Astrocyte (in vitro differentiated cells and primary cell): Measurements from ENCODE around the gene AK9. TPM values are rescaled to one million over a fixed set of nuclear protein-coding genes. Genes with fewer than 3 reads are reported as not detected.

ENCODE experiments used
- DNase-seq: peaks from one replicate; pipeline ENCODE4 v3.0.0-alpha.2; 2010; ENCODE audit warnings: low read depth
- FAIRE-seq: peaks from 2 replicates; lab custom pipeline; 2011; peaks lifted over from hg19 to GRCh38; lab: Jason Lieb, UNC
- H2AFZ ChIP-seq: 2 replicates; pipeline ENCODE4 v1.6.0; 2012; ENCODE audit warnings: low read depth, low read length, inconsistent platforms
- H3K27ac ChIP-seq: 2 replicates; pipeline ENCODE4 v1.5.1; 2011; ENCODE audit warnings: low read depth, low read length, inconsistent platforms
- H3K27me3 ChIP-seq: 2 replicates; pipeline ENCODE4 v1.6.0; 2011; ENCODE audit warnings: low read length, inconsistent platforms; ENCODE audit not compliant: insufficient read depth
- H3K36me3 ChIP-seq: 2 replicates; pipeline ENCODE4 v1.5.1; 2011; ENCODE audit warnings: low read length, inconsistent platforms; ENCODE audit not compliant: insufficient read depth
- H3K4me1 ChIP-seq: 2 replicates; pipeline ENCODE4 v1.5.1; 2011; ENCODE audit warnings: low read length, inconsistent platforms; ENCODE audit not compliant: insufficient read depth
- H3K4me2 ChIP-seq: 2 replicates; pipeline ENCODE4 v1.6.0; 2012; ENCODE audit warnings: low read length, inconsistent platforms
- H3K4me3 ChIP-seq: 2 replicates; pipeline ENCODE4 v1.5.1; 2011; ENCODE audit warnings: low read depth, mild to moderate bottlenecking, low read length, inconsistent platforms; ENCODE audit not compliant: insufficient read depth
- H3K79me2 ChIP-seq: 2 replicates; pipeline ENCODE4 v1.6.0; 2012; ENCODE audit warnings: mild to moderate bottlenecking, low read length, inconsistent platforms; ENCODE audit not compliant: insufficient read depth
- H3K9ac ChIP-seq: 2 replicates; pipeline ENCODE4 v1.6.0; 2012; ENCODE audit warnings: mild to moderate bottlenecking, low read length, inconsistent platforms
- H3K9me3 ChIP-seq: 2 replicates; pipeline ENCODE4 v1.5.1; 2012; ENCODE audit warnings: low read depth, mild to moderate bottlenecking, low read length, inconsistent platforms; ENCODE audit not compliant: insufficient read depth
- H4K20me1 ChIP-seq: 2 replicates; pipeline ENCODE4 v1.6.0; 2012; ENCODE audit warnings: low read length, inconsistent platforms; ENCODE audit not compliant: insufficient read depth
- H3K27ac Mint-ChIP-seq: one replicate; pipeline ENCODE4 v1.8.0; 2021; ENCODE audit warnings: mild to moderate bottlenecking, mixed read lengths; ENCODE audit not compliant: unreplicated experiment
- H3K27me3 Mint-ChIP-seq: one replicate; pipeline ENCODE4 v1.8.0; 2021; ENCODE audit warnings: low read depth, mixed read lengths; ENCODE audit not compliant: unreplicated experiment
- H3K36me3 Mint-ChIP-seq: one replicate; pipeline ENCODE4 v1.8.0; 2021; ENCODE audit warnings: low read depth, mixed read lengths; ENCODE audit not compliant: unreplicated experiment
- H3K4me1 Mint-ChIP-seq: one replicate; pipeline ENCODE4 v1.8.0; 2021; ENCODE audit warnings: low read depth, mixed read lengths; ENCODE audit not compliant: unreplicated experiment
- H3K4me3 Mint-ChIP-seq: one replicate; pipeline ENCODE4 v1.8.0; 2021; ENCODE audit warnings: mild to moderate bottlenecking, moderate library complexity, mixed read lengths; ENCODE audit not compliant: unreplicated experiment
- H3K9me3 Mint-ChIP-seq: one replicate; pipeline ENCODE4 v1.8.0; 2021; ENCODE audit warnings: mild to moderate bottlenecking, mixed read lengths; ENCODE audit not compliant: unreplicated experiment
- EZH2 ChIP-seq: IDR thresholded peaks from 2 replicates; pipeline ENCODE4 v1.6.1; 2012; ENCODE audit warnings: mild to moderate bottlenecking, low read length, inconsistent platforms; ENCODE audit not compliant: insufficient read depth
- total RNA-seq: library from RNA; stranded (reverse); gene quantifications from 2 replicates; pipeline ENCODE4 v1.2.1, GENCODE V29; 2021
- TF ChIP-seq, protein P1 (sequence below): IDR thresholded peaks from 2 replicates; pipeline ENCODE4 v1.5.1; 2011; ENCODE audit warnings: low read depth, mild to moderate bottlenecking, inconsistent platforms, low read length, moderate library complexity; ENCODE audit not compliant: insufficient read depth

AK9 gene
- total RNA-seq, 1 donor from 2014 or later, result 3.4 TPM

DNA sequence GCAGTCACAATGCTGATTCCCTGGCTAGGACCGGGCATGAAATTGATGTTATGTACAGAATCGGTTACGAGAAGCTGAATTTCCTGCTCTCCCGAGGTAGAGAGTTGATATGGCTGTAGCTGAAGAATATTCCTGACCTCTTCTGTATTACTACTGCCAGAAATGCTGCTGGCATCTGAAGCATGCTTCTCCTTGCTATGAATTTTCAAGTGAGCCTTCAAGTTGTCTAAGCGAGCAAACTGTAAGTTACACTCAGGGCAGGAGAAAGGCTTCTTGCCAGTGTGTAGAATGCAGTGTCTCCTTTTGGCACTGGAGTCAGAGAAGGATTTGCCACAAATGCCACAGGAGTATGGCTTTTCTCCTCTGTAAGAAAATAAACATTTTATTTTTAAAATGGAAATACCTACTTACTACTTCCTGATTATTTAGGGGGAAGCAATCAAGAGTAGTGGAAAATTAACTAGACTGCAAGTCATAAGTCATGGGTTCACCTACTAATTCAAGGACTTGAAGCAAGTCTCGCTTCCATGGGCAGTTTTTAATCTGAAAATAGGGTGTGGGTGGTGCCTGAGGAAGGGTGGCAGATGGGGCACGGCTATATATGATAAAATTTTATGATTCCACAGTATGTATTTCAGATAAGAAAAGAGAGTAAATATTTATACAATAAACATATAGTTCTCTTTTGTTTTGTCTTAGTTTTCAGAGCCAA is 224.6 kb downstream of the AK9 start:
- Mint-ChIP-seq H3K4me1 (no peaks in the 10 kb centered on the region), H3K27ac (no peak overlapping the region), H3K36me3 (peaks cover 18% of the 10 kb centered on the region), H3K4me3 (no peak overlapping the region), H3K27me3 (no peaks in the 10 kb centered on the region), H3K9me3 (no peaks in the 10 kb centered on the region)
- Histone ChIP-seq H3K36me3 (peaks cover 27% of the 10 kb centered on the region), H3K9me3 (no peaks in the 10 kb centered on the region), H3K9ac (no peak overlapping the region), H3K27ac (no peak overlapping the region), H4K20me1 (peaks cover 16% of the 10 kb centered on the region), H3K4me2 (no peak overlapping the region), H2AFZ (no peak overlapping the region), H3K4me1 (peaks cover 3% of the 10 kb centered on the region), H3K27me3 (no peaks in the 10 kb centered on the region), H3K4me3 (no peak overlapping the region), H3K79me2 (no peaks in the 10 kb centered on the region)
- DNase-seq (no peak), FAIRE-seq (no peak)
- TF ChIP-seq, protein P1, sequence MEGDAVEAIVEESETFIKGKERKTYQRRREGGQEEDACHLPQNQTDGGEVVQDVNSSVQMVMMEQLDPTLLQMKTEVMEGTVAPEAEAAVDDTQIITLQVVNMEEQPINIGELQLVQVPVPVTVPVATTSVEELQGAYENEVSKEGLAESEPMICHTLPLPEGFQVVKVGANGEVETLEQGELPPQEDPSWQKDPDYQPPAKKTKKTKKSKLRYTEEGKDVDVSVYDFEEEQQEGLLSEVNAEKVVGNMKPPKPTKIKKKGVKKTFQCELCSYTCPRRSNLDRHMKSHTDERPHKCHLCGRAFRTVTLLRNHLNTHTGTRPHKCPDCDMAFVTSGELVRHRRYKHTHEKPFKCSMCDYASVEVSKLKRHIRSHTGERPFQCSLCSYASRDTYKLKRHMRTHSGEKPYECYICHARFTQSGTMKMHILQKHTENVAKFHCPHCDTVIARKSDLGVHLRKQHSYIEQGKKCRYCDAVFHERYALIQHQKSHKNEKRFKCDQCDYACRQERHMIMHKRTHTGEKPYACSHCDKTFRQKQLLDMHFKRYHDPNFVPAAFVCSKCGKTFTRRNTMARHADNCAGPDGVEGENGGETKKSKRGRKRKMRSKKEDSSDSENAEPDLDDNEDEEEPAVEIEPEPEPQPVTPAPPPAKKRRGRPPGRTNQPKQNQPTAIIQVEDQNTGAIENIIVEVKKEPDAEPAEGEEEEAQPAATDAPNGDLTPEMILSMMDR, result no peak
- no peak for TF ChIP-seq EZH2

DNA sequence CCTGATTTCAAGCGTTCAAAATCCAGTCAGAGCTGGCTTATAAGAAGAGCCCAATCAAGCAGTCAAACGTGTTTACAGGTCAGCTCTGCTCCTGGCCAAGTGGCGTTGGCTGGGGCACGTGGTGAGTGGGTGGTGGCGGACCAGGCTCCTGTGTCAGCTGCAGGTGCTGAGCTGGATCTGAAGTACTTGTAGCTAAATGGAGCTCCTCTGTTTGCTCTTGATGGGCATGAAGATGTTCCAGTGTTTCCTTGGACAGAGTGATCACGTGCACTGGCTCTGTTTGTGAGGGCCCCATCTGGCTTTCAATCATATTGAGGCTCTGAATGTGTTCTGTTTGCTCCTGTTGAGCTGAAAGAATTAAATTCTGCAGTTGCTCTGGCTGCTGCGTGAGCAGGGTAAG is 225.2 kb downstream of the AK9 start:
- Histone ChIP-seq H4K20me1 (peaks cover 16% of the 10 kb centered on the region), H3K27ac (no peak overlapping the region), H3K36me3 (peaks cover 23% of the 10 kb centered on the region), H2AFZ (no peak overlapping the region), H3K27me3 (no peaks in the 10 kb centered on the region), H3K4me3 (no peak overlapping the region), H3K9me3 (no peaks in the 10 kb centered on the region), H3K79me2 (no peaks in the 10 kb centered on the region), H3K4me1 (peaks cover 3% of the 10 kb centered on the region), H3K4me2 (no peak overlapping the region), H3K9ac (no peak overlapping the region)
- Mint-ChIP-seq H3K4me3 (no peak overlapping the region), H3K36me3 (peaks cover 18% of the 10 kb centered on the region), H3K27ac (no peak overlapping the region), H3K9me3 (no peaks in the 10 kb centered on the region), H3K27me3 (no peaks in the 10 kb centered on the region), H3K4me1 (no peaks in the 10 kb centered on the region)
- FAIRE-seq (no peak), DNase-seq (no peak)
- no peak for TF ChIP-seq EZH2
- TF ChIP-seq, protein P1, result no peak
